WTC11 (cell line): ENCODE results near the gene COL20A1.

Experiments
- CBFB ChIP-seq: sonication (generic); formaldehyde crosslinking; IDR thresholded peaks from 2 replicates; pipeline ENCODE4 v1.8.1; 2022; ENCODE audit warnings: mild to moderate bottlenecking, low read depth, missing genetic modification reagents
- CREM ChIP-seq: sonication (generic); formaldehyde crosslinking; IDR thresholded peaks from 2 replicates; pipeline ENCODE4 v1.8.1; 2022; ENCODE audit warnings: mild to moderate bottlenecking, missing genetic modification reagents, moderate library complexity
- CTCF ChIP-seq: fragments of 200-600 bp; IDR thresholded peaks from 2 replicates; pipeline ENCODE4 v1.8.0; 2022; ENCODE audit warnings: antibody characterized with exemption
- FOXP1 ChIP-seq: sonication (generic); formaldehyde crosslinking; IDR thresholded peaks from 2 replicates; pipeline ENCODE4 v1.8.0; 2022; ENCODE audit warnings: missing genetic modification reagents, mild to moderate bottlenecking, moderate library complexity, borderline replicate concordance
- FOXP4 ChIP-seq: sonication (generic); formaldehyde crosslinking; IDR thresholded peaks from 2 replicates; pipeline ENCODE4 v1.8.0; 2022; ENCODE audit warnings: mild to moderate bottlenecking, missing genetic modification reagents
- IRF2 ChIP-seq: sonication (generic); formaldehyde crosslinking; IDR thresholded peaks from 2 replicates; pipeline ENCODE4 v1.8.0; 2022; ENCODE audit warnings: low read depth, missing genetic modification reagents, borderline replicate concordance
- NFE2L1 ChIP-seq: sonication (generic); formaldehyde crosslinking; IDR thresholded peaks from 2 replicates; pipeline ENCODE4 v1.8.1; 2023; ENCODE audit warnings: missing genetic modification reagents
- TCF7 ChIP-seq: sonication (generic); formaldehyde crosslinking; IDR thresholded peaks from 2 replicates; pipeline ENCODE4 v1.8.0; 2022; ENCODE audit warnings: mild to moderate bottlenecking, low read depth, missing genetic modification reagents, moderate library complexity
- ZNF138 ChIP-seq: sonication (generic); formaldehyde crosslinking; conservative IDR thresholded peaks from 2 replicates; pipeline ENCODE4 v1.8.1; 2022; ENCODE audit warnings: mild to moderate bottlenecking, moderate library complexity, missing genetic modification reagents
- ZNF317 ChIP-seq: sonication (generic); formaldehyde crosslinking; IDR thresholded peaks from 2 replicates; pipeline ENCODE4 v1.8.1; 2023; ENCODE audit warnings: low read depth, mild to moderate bottlenecking, moderate library complexity, missing genetic modification reagents, borderline replicate concordance
- TF ChIP-seq, protein P1 (sequence below): sonication (generic); formaldehyde crosslinking; IDR thresholded peaks from 2 replicates; pipeline ENCODE4 v1.8.0; 2022; ENCODE audit warnings: mild to moderate bottlenecking, missing genetic modification reagents
- TF ChIP-seq, protein P2 (sequence below): sonication (generic); formaldehyde crosslinking; IDR thresholded peaks from 2 replicates; pipeline ENCODE4 v1.8.1; 2023; ENCODE audit warnings: mild to moderate bottlenecking, missing genetic modification reagents

DNA sequence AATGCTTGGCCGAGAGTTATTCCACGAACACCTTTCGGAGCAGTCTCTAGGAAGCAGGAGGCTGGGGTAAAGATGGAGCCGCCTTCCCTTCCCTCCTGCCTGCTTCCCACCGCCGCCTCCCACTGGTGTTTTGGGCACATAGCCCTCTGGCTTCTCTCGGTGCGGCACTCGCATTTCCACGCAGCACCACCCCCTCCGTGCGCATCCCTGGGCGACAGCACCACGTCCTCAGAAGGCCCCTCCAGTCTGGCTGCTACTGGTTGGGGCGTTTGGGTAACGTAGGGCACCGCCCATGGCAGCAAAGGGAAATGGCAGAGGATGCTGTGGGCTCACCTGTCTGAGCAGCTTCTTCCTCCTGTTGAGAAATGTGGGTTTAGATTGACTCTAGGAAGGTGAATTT, 2.4 kb downstream of the COL20A1 start:
- TF ChIP-seq CTCF, result no peak
- no peak for TF ChIP-seq CBFB
- no peak for TF ChIP-seq ZNF138
- TF ChIP-seq FOXP1 (CRISPR knock-in tag), result no peak
- TF ChIP-seq, protein P1, sequence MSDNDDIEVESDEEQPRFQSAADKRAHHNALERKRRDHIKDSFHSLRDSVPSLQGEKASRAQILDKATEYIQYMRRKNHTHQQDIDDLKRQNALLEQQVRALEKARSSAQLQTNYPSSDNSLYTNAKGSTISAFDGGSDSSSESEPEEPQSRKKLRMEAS (CRISPR knock-in tag), result no peak
- TF ChIP-seq TCF7, result no peak
- TF ChIP-seq FOXP4 (CRISPR knock-in tag), result no peak
- TF ChIP-seq, protein P2, sequence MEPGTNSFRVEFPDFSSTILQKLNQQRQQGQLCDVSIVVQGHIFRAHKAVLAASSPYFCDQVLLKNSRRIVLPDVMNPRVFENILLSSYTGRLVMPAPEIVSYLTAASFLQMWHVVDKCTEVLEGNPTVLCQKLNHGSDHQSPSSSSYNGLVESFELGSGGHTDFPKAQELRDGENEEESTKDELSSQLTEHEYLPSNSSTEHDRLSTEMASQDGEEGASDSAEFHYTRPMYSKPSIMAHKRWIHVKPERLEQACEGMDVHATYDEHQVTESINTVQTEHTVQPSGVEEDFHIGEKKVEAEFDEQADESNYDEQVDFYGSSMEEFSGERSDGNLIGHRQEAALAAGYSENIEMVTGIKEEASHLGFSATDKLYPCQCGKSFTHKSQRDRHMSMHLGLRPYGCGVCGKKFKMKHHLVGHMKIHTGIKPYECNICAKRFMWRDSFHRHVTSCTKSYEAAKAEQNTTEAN (CRISPR knock-in tag), result no peak
- no peak for TF ChIP-seq NFE2L1 (CRISPR knock-in tag)
- TF ChIP-seq ZNF317, result no peak
- TF ChIP-seq CREM, result no peak
- no peak for TF ChIP-seq IRF2 (CRISPR knock-in tag)
